ENCODE results near the gene SLC25A21.

The SLC25A21 gene

GRCh38 chr14:37140176-37140575 is 32.2 kb downstream of the SLC25A21 start (continued):
- TF ChIP-seq, protein P1, sequence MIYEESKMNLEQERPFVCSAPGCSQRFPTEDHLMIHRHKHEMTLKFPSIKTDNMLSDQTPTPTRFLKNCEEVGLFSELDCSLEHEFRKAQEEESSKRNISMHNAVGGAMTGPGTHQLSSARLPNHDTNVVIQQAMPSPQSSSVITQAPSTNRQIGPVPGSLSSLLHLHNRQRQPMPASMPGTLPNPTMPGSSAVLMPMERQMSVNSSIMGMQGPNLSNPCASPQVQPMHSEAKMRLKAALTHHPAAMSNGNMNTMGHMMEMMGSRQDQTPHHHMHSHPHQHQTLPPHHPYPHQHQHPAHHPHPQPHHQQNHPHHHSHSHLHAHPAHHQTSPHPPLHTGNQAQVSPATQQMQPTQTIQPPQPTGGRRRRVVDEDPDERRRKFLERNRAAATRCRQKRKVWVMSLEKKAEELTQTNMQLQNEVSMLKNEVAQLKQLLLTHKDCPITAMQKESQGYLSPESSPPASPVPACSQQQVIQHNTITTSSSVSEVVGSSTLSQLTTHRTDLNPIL (CRISPR knock-in tag; IDR thresholded peaks at IDR 0.05; ENCODE audit: low read depth) = no peak
- TF ChIP-seq ZFP30 (CRISPR knock-in tag; IDR thresholded peaks at IDR 0.05) (no peak), TOX (CRISPR knock-in tag; IDR thresholded peaks at IDR 0.05; ENCODE audit: borderline replicate concordance) (no peak), TSHZ2 (CRISPR knock-in tag; IDR thresholded peaks at IDR 0.05) (no peak), CSDC2 (CRISPR knock-in tag; IDR thresholded peaks at IDR 0.05) (no peak)

- TF ChIP-seq CSDC2 (CRISPR knock-in tag; IDR thresholded peaks at IDR 0.05) (no peak), OSR1 (CRISPR knock-in tag; IDR thresholded peaks at IDR 0.05) (no peak), ARNTL (CRISPR knock-in tag; IDR thresholded peaks at IDR 0.05; ENCODE audit: borderline replicate concordance, low read depth) (no peak), ZNF565 (CRISPR knock-in tag; conservative IDR thresholded peaks at IDR 0.05; ENCODE audit: low read depth) (no peak), TCF4 (CRISPR knock-in tag; IDR thresholded peaks at IDR 0.05; ENCODE audit: borderline replicate concordance) (no peak), ZNF8 (CRISPR knock-in tag; IDR thresholded peaks at IDR 0.05) (no peak), BACH2 (CRISPR knock-in tag; IDR thresholded peaks at IDR 0.05; ENCODE audit: borderline replicate concordance) (no peak), ZC3H10 (CRISPR knock-in tag; IDR thresholded peaks at IDR 0.05) (no peak), SNAI2 (CRISPR knock-in tag; IDR thresholded peaks at IDR 0.05) (no peak), ISL1 (CRISPR knock-in tag; IDR thresholded peaks at IDR 0.05) (no peak), GLIS3 (CRISPR knock-in tag; IDR thresholded peaks at IDR 0.05) (no peak), ESRRG (CRISPR knock-in tag; IDR thresholded peaks at IDR 0.05) (no peak), ZFP30 (CRISPR knock-in tag; IDR thresholded peaks at IDR 0.05) (no peak), TOX (CRISPR knock-in tag; IDR thresholded peaks at IDR 0.05; ENCODE audit: borderline replicate concordance) (no peak), ZNF70 (CRISPR knock-in tag; IDR thresholded peaks at IDR 0.05) (no peak)
- TF ChIP-seq, protein P2, sequence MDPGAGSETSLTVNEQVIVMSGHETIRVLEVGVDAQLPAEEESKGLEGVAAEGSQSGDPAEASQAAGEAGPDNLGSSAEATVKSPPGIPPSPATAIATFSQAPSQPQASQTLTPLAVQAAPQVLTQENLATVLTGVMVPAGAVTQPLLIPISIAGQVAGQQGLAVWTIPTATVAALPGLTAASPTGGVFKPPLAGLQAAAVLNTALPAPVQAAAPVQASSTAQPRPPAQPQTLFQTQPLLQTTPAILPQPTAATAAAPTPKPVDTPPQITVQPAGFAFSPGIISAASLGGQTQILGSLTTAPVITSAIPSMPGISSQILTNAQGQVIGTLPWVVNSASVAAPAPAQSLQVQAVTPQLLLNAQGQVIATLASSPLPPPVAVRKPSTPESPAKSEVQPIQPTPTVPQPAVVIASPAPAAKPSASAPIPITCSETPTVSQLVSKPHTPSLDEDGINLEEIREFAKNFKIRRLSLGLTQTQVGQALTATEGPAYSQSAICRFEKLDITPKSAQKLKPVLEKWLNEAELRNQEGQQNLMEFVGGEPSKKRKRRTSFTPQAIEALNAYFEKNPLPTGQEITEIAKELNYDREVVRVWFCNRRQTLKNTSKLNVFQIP (CRISPR knock-in tag; IDR thresholded peaks at IDR 0.05; ENCODE audit: borderline replicate concordance, low read depth) = no peak
- TF ChIP-seq, protein P3, sequence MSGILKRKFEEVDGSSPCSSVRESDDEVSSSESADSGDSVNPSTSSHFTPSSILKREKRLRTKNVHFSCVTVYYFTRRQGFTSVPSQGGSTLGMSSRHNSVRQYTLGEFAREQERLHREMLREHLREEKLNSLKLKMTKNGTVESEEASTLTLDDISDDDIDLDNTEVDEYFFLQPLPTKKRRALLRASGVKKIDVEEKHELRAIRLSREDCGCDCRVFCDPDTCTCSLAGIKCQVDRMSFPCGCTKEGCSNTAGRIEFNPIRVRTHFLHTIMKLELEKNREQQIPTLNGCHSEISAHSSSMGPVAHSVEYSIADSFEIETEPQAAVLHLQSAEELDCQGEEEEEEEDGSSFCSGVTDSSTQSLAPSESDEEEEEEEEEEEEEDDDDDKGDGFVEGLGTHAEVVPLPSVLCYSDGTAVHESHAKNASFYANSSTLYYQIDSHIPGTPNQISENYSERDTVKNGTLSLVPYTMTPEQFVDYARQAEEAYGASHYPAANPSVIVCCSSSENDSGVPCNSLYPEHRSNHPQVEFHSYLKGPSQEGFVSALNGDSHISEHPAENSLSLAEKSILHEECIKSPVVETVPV (CRISPR knock-in tag; IDR thresholded peaks at IDR 0.05) = no peak
- TF ChIP-seq, protein P4, sequence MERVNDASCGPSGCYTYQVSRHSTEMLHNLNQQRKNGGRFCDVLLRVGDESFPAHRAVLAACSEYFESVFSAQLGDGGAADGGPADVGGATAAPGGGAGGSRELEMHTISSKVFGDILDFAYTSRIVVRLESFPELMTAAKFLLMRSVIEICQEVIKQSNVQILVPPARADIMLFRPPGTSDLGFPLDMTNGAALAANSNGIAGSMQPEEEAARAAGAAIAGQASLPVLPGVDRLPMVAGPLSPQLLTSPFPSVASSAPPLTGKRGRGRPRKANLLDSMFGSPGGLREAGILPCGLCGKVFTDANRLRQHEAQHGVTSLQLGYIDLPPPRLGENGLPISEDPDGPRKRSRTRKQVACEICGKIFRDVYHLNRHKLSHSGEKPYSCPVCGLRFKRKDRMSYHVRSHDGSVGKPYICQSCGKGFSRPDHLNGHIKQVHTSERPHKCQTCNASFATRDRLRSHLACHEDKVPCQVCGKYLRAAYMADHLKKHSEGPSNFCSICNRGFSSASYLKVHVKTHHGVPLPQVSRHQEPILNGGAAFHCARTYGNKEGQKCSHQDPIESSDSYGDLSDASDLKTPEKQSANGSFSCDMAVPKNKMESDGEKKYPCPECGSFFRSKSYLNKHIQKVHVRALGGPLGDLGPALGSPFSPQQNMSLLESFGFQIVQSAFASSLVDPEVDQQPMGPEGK (CRISPR knock-in tag; IDR thresholded peaks at IDR 0.05; ENCODE audit: borderline replicate concordance) = no peak
- ATAC-seq = no peak
These were observed 32.7 kb downstream of the SLC25A21 start for GRCh38 chr14:37139710-37140109.

GRCh38 chr14:37138898-37139297 is 33.5 kb downstream of the SLC25A21 start:
- no peak for TF ChIP-seq RARB (CRISPR knock-in tag; IDR thresholded peaks at IDR 0.05)
- TF ChIP-seq OSR1 (CRISPR knock-in tag; IDR thresholded peaks at IDR 0.05) = no peak
- TF ChIP-seq, protein P3 (CRISPR knock-in tag; IDR thresholded peaks at IDR 0.05) = no peak
- no peak for TF ChIP-seq TOX (CRISPR knock-in tag; IDR thresholded peaks at IDR 0.05; ENCODE audit: borderline replicate concordance)
- TF ChIP-seq, protein P4 (CRISPR knock-in tag; IDR thresholded peaks at IDR 0.05; ENCODE audit: borderline replicate concordance) = no peak
- TF ChIP-seq ZC3H10 (CRISPR knock-in tag; IDR thresholded peaks at IDR 0.05) = no peak
- no peak for TF ChIP-seq ZNF565 (CRISPR knock-in tag; conservative IDR thresholded peaks at IDR 0.05; ENCODE audit: low read depth)
- TF ChIP-seq, protein P2 (CRISPR knock-in tag; IDR thresholded peaks at IDR 0.05; ENCODE audit: borderline replicate concordance, low read depth) = no peak
- no peak for TF ChIP-seq TCF4 (CRISPR knock-in tag; IDR thresholded peaks at IDR 0.05; ENCODE audit: borderline replicate concordance)
- no peak for TF ChIP-seq ZFP3 (CRISPR knock-in tag; IDR thresholded peaks at IDR 0.05)
- TF ChIP-seq ZFP30 (CRISPR knock-in tag; IDR thresholded peaks at IDR 0.05) = no peak
- no peak for TF ChIP-seq PPARA (CRISPR knock-in tag; IDR thresholded peaks at IDR 0.05; ENCODE audit: borderline replicate concordance)
- no peak for TF ChIP-seq BACH2 (CRISPR knock-in tag; IDR thresholded peaks at IDR 0.05; ENCODE audit: borderline replicate concordance)
- no peak for TF ChIP-seq CSDC2 (CRISPR knock-in tag; IDR thresholded peaks at IDR 0.05)
- ATAC-seq = no peak
